NT2/D1 (cell line): ENCODE data around the gene PRDM15.

Experiments
- SUZ12 ChIP-seq: IDR thresholded peaks from 2 replicates; pipeline ENCODE4 v1.6.1; 2011; ENCODE audit not compliant: insufficient read length, insufficient read depth; ENCODE audit errors: extremely low read depth
- YY1 ChIP-seq: IDR thresholded peaks from 2 replicates; pipeline ENCODE4 v1.6.1; 2011; ENCODE audit not compliant: insufficient read length, insufficient read depth
- ZNF274 ChIP-seq: IDR thresholded peaks from 2 replicates; pipeline ENCODE4 v1.6.1; 2011; ENCODE audit warnings: mild to moderate bottlenecking, low read depth, low read length

- TF ChIP-seq ZNF274, result no peak
- no peak for TF ChIP-seq SUZ12
- TF ChIP-seq YY1, result no peak
Measured at GRCh38 chr21:41802684-41803083, 76.5 kb downstream of the PRDM15 start.
